GM12878 (cell line): ENCODE data around the gene TMEM138.

Source experiments
- CEBPB ChIP-seq, 2 experiments: fragments of 150-350 bp in 1 of 2; IDR thresholded peaks; 2 replicates each; pipeline ENCODE4 v1.6.1; 2012 to 2014; ENCODE audit warnings: low read depth in 2 of 2, low read length in 2 of 2, borderline replicate concordance in 1 of 2, inconsistent platforms in 1 of 2
- CTCF ChIP-seq, 3 experiments: IDR thresholded peaks in 2 of 3; conservative IDR thresholded peaks in 1 of 3; 2 replicates each; pipeline ENCODE4 v1.5.1; 2011; ENCODE audit warnings: low read depth in 3 of 3, low read length in 3 of 3, mild to moderate bottlenecking in 3 of 3, control low read depth in 2 of 3, moderate library complexity in 2 of 3, inconsistent platforms in 1 of 3, mixed read lengths in 1 of 3; ENCODE audit not compliant: control insufficient read depth in 2 of 3, insufficient read depth in 1 of 3; ENCODE audit errors: extremely low read depth in 1 of 3
- ETV6 ChIP-seq, 2 experiments: fragments of 450-650 bp in 1 of 2; IDR thresholded peaks in 1 of 2; conservative IDR thresholded peaks in 1 of 2; 2 replicates each; pipeline ENCODE4 v1.6.1; 2014; ENCODE audit warnings: antibody characterized with exemption in 1 of 2, borderline replicate concordance in 1 of 2, low read depth in 1 of 2, mild to moderate bottlenecking in 1 of 2, moderate library complexity in 1 of 2
- FOXK2 ChIP-seq: fragments of 450-650 bp; IDR thresholded peaks from 2 replicates; pipeline ENCODE4 v1.6.1; 2017; ENCODE audit warnings: mild to moderate bottlenecking, moderate library complexity
- GABPA ChIP-seq: IDR thresholded peaks from 2 replicates; pipeline ENCODE4 v1.6.1; 2014; ENCODE audit warnings: antibody characterized with exemption, low read depth, mild to moderate bottlenecking, inconsistent platforms
- MEF2A ChIP-seq: IDR thresholded peaks from 2 replicates; pipeline ENCODE4 v1.6.1; 2011; ENCODE audit warnings: low read depth, mild to moderate bottlenecking, low read length, moderate library complexity; ENCODE audit not compliant: insufficient read depth
- SIN3A ChIP-seq: IDR thresholded peaks from 2 replicates; pipeline ENCODE4 v1.6.1; 2012; ENCODE audit warnings: low read depth, low read length, improper control_type of control experiment

GRCh38 chr11:61343792-61344745, 18.1 kb upstream of the TMEM138 start:
- no peak for TF ChIP-seq ETV6 (conservative IDR thresholded peaks at IDR 0.05 in 1 of 2, IDR thresholded peaks at IDR 0.05 in 1 of 2; ENCODE audit: borderline replicate concordance in 1 of 2, low read depth in 1 of 2)
- TF ChIP-seq GABPA: no peak
- no peak for TF ChIP-seq CEBPB (IDR thresholded peaks at IDR 0.05; ENCODE audit: borderline replicate concordance in 1 of 2, low read depth in 2 of 2, low read length in 2 of 2)
- no peak for TF ChIP-seq CTCF (IDR thresholded peaks at IDR 0.05 in 2 of 3, conservative IDR thresholded peaks at IDR 0.05 in 1 of 3; ENCODE audit: control insufficient read depth in 2 of 3, extremely low read depth in 1 of 3, insufficient read depth in 1 of 3, low read depth in 3 of 3, low read length in 3 of 3)
- no peak for TF ChIP-seq MEF2A
- no peak for TF ChIP-seq SIN3A
- no peak for TF ChIP-seq FOXK2
